ENCODE measurements around the gene FANCI. TPM values are rescaled to one million over a fixed set of nuclear protein-coding genes. Genes with fewer than 3 reads are reported as not detected.

Gene FANCI
- total and polyA plus RNA-seq, 3 donors from 2014 or later, result 45.0 to 63.6 (median 56.0) TPM

GRCh38 chr15:89332446-89332845, 88.7 kb downstream of the FANCI start:
- Histone ChIP-seq H3K4me3 (no peak overlapping the region), H3K27ac (no peak overlapping the region), H3K9me3 (no peaks in the 10 kb centered on the region), H3K27me3 (no peaks in the 10 kb centered on the region), H3K36me3 (ENCODE audit: low read depth, missing control alignments) (no peaks in the 10 kb centered on the region), H3K4me1 (peaks cover 30% of the 10 kb centered on the region)
- intact Hi-C loops (cut with DNase I; ENCODE audit: low total_unique reads), result no loop called here
- TF ChIP-seq POLR2A (IDR thresholded peaks at IDR 0.05), result no peak
- no peak for TF ChIP-seq CTCF (IDR thresholded peaks at IDR 0.05)
- DNase-seq, result no peak
- WGBS, 2 donors, result 15 to 27% methylated on average over 9 to 10 of the region's 10 CpGs

GRCh38 chr15:89333011-89333860, 89.5 kb downstream of the FANCI start:
- Histone ChIP-seq H3K36me3 (ENCODE audit: low read depth, missing control alignments) (no peaks in the 10 kb centered on the region), H3K27me3 (no peaks in the 10 kb centered on the region), H3K27ac (no peak overlapping the region), H3K4me1 (peaks cover 30% of the 10 kb centered on the region), H3K4me3 (peak overlapping the region; percentile 89 to 90), H3K9me3 (no peaks in the 10 kb centered on the region)
- no peak for TF ChIP-seq CTCF (IDR thresholded peaks at IDR 0.05)
- TF ChIP-seq POLR2A (IDR thresholded peaks at IDR 0.05), result no peak
- DNase-seq, result no peak
- 61 to 82% methylated on average over 17 to 34 of the region's 57 CpGs for WGBS, 2 donors
- intact Hi-C loops (cut with DNase I; ENCODE audit: low total_unique reads), result no loop called here

- Histone ChIP-seq H3K4me1 (peaks cover 30% of the 10 kb centered on the region), H3K36me3 (ENCODE audit: low read depth, missing control alignments) (no peaks in the 10 kb centered on the region), H3K9me3 (no peaks in the 10 kb centered on the region), H3K27ac (peak overlapping the region; percentile 84 to 92), H3K4me3 (peak overlapping the region; percentile 89 to 90), H3K27me3 (no peaks in the 10 kb centered on the region)
- WGBS, 2 donors, result 1 to 2% methylated on average over 15 to 42 of the region's 43 CpGs
- DNase-seq, result no peak
- TF ChIP-seq CTCF (IDR thresholded peaks at IDR 0.05) (no peak), POLR2A (IDR thresholded peaks at IDR 0.05) (no peak)
- intact Hi-C loops (cut with DNase I; ENCODE audit: low total_unique reads), result no loop called here
Measured at GRCh38 chr15:89333959-89334509, 90.3 kb downstream of the FANCI start.

- Histone ChIP-seq H3K36me3 (ENCODE audit: low read depth, missing control alignments) (no peaks in the 10 kb centered on the region), H3K27ac (peak within 1 kb of the TSS; percentile 84 to 92), H3K4me1 (peaks cover 30% of the 10 kb centered on the region), H3K27me3 (no peaks in the 10 kb centered on the region), H3K4me3 (peak within 1 kb of the TSS; percentile 89 to 90), H3K9me3 (no peaks in the 10 kb centered on the region)
- DNase-seq, result peak; percentile 99
- intact Hi-C loops (cut with DNase I; ENCODE audit: low total_unique reads), result no loop called here
- peak; percentile 89 for TF ChIP-seq POLR2A (IDR thresholded peaks at IDR 0.05)
- no peak for TF ChIP-seq CTCF (IDR thresholded peaks at IDR 0.05)
- 0 to 2% methylated on average over 10 to 84 of the region's 85 CpGs for WGBS, 2 donors
Measured at GRCh38 chr15:89334510-89335297, 90.9 kb downstream of the FANCI start, which contains the start of gene POLG. Gene POLG (minus strand): TSS chr15:89334824. CDS start chr15:89333754, 1,070 bp downstream.
